Pons (tissue), 1 donor: ENCODE data around the gene KIF26B.

Source experiments
- DNase-seq: peaks from one replicate; pipeline ENCODE4 v3.0.0-alpha.2; 2016; ENCODE audit warnings: low spot score

Gene KIF26B

GRCh38 chr1:245241526-245242130, 86.8 kb downstream of the KIF26B start:
- no peak for DNase-seq

- no peak for DNase-seq
These were observed 88.2 kb downstream of the KIF26B start for GRCh38 chr1:245242989-245243388.

- DNase-seq = no peak
These were observed 90.4 kb downstream of the KIF26B start for GRCh38 chr1:245245021-245245667.

- no peak for DNase-seq
These were observed 91.6 kb downstream of the KIF26B start for GRCh38 chr1:245246433-245246832.

- DNase-seq = no peak
These were observed 92.6 kb downstream of the KIF26B start for GRCh38 chr1:245247356-245247755.

- DNase-seq = no peak
These were observed 93.0 kb downstream of the KIF26B start for GRCh38 chr1:245247801-245248200.

GRCh38 chr1:245248231-245248731, 93.5 kb downstream of the KIF26B start:
- no peak for DNase-seq

GRCh38 chr1:245255783-245256182, 101.0 kb downstream of the KIF26B start:
- DNase-seq = peak; percentile 24

GRCh38 chr1:245256528-245256927, 101.7 kb downstream of the KIF26B start:
- no peak for DNase-seq

- DNase-seq = no peak
These were observed 103.6 kb downstream of the KIF26B start for GRCh38 chr1:245258271-245258920.

- no peak for DNase-seq
These were observed 105.5 kb downstream of the KIF26B start for GRCh38 chr1:245260110-245260882.

- no peak for DNase-seq
These were observed 106.1 kb downstream of the KIF26B start for GRCh38 chr1:245260883-245261282.

GRCh38 chr1:245261786-245262185, 107.0 kb downstream of the KIF26B start:
- DNase-seq = no peak

GRCh38 chr1:245263529-245264095, 108.8 kb downstream of the KIF26B start:
- DNase-seq = no peak

GRCh38 chr1:245264226-245264625, 109.4 kb downstream of the KIF26B start:
- no peak for DNase-seq

GRCh38 chr1:245266105-245266504, 111.3 kb downstream of the KIF26B start:
- no peak for DNase-seq

GRCh38 chr1:245270063-245270462, 115.3 kb downstream of the KIF26B start:
- no peak for DNase-seq

GRCh38 chr1:245270972-245271371, 116.2 kb downstream of the KIF26B start:
- DNase-seq = no peak

- DNase-seq = no peak
These were observed 117.9 kb downstream of the KIF26B start for GRCh38 chr1:245272676-245273075.

- DNase-seq = no peak
These were observed 121.7 kb downstream of the KIF26B start for GRCh38 chr1:245276445-245276844.

GRCh38 chr1:245277276-245277675, 122.5 kb downstream of the KIF26B start:
- DNase-seq = no peak

- no peak for DNase-seq
These were observed 124.1 kb downstream of the KIF26B start for GRCh38 chr1:245278846-245279245.
